ENCODE results near the gene CEP170.

CEP170 gene

DNA sequence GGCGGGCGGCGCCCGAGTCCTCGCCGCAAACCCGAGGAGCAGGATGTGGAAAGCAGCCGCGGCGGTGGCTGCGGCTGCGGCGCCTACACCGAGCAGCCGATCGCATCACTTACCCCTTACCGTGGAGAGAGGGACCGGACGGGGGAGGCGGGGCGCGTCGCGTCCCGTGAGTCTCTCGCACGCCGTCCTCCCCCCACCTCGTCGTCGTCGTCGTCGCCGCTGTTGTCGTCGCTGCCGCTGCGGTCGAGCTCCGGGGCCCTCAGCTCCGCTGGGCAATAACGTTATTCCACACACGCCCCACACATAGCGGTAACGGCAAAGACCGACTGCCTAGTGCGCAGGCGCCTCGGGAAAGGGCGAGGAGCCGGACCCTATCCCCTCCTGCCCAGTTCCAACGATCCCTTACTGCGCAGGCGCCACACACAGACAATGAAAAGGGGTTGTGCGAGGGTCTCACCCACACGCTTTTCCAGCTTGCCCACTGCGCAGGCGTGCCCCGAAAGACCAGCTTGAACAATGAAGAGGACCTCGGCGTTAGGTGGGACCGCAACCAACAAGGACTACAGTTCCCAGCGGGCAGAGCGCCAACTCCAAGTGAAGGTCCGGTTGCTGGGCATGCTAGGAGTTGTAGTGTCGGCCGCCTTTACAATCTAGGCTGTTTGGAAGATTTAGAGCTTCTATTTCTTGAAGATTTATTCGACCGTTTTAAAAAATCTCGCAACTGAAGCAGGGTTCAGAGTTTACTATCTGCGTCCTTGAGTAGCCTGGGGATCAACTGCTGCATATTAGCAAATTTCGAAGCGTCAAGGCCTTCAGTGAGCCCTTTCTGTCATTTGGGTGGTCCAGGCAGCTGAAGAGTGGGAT is at the start of gene CEP170:
Gene CEP170, minus strand, starts transcription at position 355 of the 864 bp plus-strand sequence. CDS start 30,001 bp downstream, outside the sequence.
- FAIRE-seq (no peak), DNase-seq (ENCODE audit: low spot score) (peak; percentile 94)

DNA sequence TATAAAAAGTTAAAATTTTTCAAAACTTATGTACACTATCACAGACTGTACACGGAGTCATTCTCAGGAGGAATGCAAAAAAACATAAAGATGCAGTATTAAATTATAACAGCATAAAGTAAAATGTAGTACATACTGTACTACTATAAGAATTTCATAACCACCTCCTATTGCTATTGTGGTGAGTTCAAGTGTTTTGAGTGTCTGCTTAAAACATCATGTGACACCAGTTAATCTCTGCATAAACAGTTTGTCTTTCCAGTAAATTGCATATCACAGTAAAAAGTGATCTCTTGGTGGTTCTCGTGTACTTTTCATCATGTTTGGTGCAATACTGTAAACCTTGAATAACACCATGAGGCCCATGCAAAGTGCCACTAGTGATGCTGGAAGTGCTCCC is 46.0 kb upstream of the CEP170 start:
- FAIRE-seq = no peak

DNA sequence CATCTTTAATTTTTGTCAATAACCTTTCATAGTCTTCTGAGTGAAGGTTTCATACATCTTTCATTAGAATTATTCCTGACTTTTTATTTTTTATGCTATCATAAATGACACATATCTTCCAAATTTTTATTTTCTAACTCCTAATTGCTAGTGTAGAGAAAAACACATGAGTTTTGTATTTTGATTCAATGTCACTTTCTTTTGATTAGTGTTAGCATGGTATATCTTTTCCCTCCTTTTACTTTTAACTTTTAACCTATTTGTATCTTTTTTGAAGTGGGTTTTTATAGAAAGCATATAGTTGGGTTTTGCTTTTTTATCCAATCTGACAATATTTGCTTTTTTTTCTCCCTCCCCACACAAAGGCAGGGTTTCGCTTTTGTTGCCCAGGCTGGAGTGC is 44.0 kb upstream of the CEP170 start:
- DNase-seq (ENCODE audit: low spot score) = no peak
- no peak for FAIRE-seq

More for the DNA sequence above, 46.0 kb upstream of the CEP170 start:
- no peak for DNase-seq (ENCODE audit: low spot score)

DNA sequence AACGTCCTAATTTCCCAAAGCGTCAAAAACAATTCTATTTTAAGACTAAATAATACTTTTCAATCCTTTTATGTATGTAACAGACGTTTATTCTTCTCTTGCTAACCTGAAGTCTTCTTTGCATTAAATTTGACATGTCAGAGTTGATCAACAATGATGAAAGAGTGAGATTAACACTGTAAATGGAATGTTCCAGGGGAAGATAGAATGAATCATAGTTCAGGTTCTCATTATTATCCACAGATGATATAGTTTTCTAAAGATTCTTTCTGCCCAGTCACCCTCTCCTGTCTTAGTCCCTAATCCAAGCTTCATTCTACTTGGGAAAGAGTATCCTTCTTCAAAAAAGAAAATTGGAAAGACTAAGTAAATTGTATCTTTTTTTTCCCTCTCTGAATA is 39.6 kb upstream of the CEP170 start:
- FAIRE-seq (no peak), DNase-seq (ENCODE audit: low spot score) (peak; percentile 17)

DNA sequence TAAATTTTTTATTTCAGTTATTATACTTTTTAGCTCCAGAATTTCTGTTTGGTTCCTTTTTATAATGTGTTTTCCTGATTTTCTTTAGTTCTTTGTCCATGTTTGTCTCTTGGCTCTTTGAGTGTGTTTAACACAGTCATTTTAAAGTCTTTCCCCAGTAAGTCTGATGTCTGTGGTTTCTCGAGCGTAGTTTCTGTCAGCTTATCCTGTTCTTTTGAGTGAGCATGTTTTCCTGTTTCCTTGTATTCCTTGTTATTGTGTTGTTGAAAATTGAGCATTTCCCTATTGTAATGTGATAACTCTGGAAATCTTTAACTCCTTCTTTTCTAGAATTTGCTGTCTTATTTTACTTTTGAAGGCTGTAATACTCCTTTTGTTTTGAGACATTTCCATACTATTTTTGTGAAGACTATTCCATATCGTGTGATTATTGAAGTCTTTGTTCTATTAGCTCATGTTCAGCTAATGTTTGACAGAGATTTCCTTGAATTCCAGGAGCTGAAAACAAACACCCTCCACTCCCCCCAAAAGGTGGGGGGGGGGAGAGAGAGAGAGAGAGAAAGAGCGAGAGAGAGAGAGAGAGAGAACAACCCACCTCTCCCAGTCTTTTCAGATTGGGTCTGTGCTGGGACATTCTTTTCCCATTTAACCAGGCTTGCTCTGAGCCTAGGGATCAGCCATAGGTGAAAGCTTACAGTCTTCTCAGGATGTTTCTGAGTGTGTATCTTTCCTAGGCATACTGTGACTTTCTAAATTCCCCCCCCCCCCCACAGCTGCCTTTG is 39.1 kb upstream of the CEP170 start:
- FAIRE-seq = no peak
- DNase-seq (ENCODE audit: low spot score) = no peak

DNA sequence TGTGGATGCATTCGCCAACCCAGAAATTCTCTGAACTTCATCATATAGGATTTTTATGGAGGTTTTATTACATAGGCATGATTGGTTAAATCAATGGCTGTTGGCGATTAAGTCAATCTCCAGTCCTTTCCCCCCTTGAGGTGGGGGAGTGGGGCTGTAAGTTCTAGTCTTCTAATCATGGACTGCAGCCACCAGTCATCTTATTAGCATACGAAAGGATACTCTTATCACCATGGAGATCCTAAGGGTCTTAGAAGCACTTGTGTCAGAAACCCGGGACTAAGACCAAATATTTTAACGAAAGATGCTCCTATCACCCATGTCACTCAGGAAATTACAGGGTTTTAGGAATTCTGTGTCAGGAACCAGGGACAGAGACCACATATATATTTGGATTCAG is 37.0 kb upstream of the CEP170 start:
- no peak for DNase-seq (ENCODE audit: low spot score)
- FAIRE-seq = no peak

DNA sequence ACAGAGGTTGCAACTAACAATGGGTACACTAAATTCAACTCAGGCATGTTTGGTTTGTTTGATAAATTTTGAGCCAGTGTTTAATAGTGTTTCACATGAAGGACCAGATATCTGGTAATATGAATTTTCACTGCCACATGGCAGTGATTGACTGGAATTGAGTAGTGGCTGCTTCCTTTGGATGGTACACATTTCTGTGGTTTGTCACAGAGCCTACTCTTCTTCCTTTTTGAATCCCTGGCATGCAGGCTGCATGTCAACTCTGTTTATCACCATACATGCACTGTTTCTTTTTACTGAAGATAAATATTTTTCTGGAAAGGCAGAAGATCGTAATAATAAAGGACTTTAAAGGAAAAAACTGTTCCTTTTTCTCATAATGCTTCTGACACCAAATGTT is 36.2 kb upstream of the CEP170 start:
- FAIRE-seq = no peak
- no peak for DNase-seq (ENCODE audit: low spot score)

DNA sequence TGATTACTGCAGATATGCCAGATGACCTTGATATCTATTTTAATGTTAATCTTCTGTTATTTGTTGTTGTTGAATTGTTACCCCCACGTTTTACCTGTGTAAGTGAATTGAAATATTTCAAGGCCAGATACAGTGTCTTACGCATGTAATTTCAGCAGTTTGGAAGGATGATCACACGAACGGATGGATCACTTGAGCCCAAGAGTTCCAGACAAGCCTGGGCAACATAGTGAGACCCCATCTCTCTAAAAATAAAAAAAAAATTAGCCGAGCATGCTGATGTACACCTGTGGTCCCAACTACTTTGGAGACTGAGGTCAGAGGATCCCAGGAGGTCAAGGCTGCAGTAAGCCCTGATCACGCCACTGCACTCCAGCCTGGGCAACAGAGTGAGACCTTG is 33.0 kb upstream of the CEP170 start:
- FAIRE-seq = no peak
- DNase-seq (ENCODE audit: low spot score) = no peak

DNA sequence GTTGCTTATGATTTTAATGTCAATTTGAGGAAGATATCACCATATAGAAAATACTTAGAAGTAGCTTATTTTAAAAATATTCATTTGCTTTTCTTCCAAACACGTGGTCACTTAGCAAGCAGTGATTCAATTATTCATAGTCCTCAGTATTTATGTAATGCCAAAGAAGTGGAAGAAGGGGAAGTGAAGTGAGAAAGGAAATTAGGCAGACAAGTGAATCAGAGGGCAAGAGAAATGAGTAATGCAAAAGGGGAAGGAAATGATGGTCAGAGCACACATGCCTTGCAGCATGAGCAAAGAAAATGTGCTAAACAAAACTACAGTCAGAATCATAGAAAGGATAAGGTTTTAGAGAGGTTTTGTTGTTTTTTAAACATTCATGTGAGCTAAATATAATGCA is 32.6 kb upstream of the CEP170 start:
- FAIRE-seq = peak; percentile 95
- DNase-seq (ENCODE audit: low spot score) = peak; percentile 88

DNA sequence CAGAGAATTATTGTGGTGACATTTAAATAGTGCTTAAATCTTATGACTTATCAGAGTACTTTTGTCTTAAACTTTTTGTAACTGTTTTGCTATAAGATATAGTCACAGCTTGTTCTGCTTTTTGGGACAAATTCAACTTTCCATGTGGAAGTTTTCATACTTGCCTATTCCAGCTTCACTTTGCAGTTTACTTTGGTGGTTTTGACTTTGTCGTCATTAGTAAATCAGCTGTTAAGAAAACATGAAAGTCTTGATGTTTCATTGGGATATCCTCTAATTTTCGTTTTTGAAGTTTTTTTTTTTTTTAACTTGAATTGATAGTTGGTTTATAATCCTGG is 32.0 kb upstream of the CEP170 start:
- no peak for FAIRE-seq

DNA sequence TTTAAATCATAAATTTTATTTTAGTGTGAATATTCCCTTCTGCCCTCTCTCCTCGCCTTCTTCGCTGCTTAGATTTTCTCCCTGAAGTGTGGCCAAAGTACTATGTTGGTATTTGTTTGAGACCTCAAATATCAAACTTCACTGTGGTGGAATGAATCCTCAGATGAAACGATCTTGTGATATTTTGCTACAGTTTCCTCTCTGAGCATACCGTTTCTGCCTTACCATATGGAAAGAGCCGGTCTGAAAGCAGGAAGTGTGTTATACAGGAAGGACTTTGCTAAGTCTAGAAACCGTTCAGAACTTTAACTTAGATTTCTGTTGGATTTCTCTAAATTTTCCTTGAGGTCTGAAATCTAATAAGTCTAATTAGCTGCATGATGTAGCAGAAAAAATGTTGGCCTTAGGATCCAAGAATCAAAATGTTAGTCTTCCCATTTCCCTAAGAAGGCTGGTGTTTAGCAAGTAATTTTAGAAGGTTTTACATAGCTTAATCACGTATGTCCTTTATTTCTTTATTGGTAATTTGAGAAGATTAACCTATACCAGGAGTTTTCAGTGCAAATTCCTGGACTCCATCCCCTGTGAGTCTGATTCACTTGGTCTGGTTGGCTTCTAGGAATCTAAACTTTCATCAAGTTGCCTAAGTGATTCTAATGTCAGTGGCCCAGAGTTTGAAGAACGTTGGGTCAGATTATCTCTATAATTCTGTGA is 31.5 kb upstream of the CEP170 start:
- FAIRE-seq (no peak), DNase-seq (ENCODE audit: low spot score) (no peak)

More for the DNA sequence above, 32.0 kb upstream of the CEP170 start:
- DNase-seq (ENCODE audit: low spot score) = no peak

DNA sequence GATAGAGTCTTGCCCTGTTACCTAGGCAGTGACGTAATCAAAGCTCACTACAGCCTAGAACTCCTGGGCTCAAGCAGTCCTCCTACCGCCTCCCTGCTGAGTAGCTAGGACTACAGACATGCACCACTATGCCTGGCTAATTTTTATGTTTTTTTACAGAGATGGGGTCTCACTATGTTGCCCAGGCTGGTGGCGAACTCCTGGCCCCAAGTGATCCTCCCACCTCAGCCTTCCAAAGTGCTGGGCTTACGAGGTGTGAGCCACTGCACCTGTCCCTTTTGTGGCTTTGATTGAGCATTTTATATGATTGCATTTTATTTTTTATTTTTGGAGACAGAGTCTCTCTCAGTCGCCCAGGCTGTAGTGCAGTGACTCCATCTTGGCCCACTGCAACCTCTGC is 26.6 kb upstream of the CEP170 start:
- DNase-seq (ENCODE audit: low spot score) (no peak), FAIRE-seq (no peak)

DNA sequence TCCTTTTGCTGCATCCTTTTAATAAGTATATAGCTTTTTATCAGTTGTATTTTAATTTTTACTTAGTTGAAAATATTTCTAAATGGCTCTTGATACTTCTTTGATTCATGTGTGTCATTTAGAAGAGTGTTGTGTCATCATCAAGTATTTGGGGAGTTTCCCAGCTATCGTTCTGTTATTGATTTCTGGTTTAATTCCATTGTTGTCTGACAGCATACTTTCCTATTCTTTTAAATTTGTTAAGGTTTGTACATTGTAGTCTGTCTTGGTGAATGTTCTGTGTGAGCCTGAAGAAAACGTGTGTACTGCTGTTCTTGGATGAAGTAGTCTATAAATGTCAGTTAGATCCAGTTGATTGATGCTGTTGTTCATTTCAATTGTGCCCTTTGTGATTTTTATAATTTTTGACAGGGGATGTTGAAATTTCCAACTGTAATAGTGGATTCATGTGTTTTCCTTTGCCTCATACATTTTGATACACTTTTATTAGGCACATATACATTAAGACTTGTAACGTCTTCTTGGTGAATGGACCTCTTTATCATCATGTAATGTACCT is 25.6 kb upstream of the CEP170 start:
- DNase-seq (ENCODE audit: low spot score) (no peak), FAIRE-seq (no peak)

DNA sequence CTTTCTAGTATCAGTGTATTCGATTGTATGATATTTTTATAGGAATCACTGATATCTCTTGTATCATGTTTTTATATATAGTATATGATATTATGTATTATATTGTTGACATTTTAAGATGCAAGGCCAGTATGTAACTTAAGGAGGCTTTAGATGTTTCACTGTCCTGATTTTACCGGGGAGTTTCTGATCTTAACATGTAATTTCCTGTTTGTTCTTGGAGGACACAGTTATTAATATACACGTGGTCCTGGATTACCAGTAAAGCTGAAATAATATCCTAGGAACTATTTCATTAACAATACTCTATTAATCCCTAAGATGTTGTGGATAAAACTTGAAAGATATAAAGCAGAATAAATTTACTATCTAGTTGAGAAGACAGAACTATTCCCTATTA is 20.2 kb upstream of the CEP170 start:
- FAIRE-seq = no peak
- DNase-seq (ENCODE audit: low spot score) = no peak

DNA sequence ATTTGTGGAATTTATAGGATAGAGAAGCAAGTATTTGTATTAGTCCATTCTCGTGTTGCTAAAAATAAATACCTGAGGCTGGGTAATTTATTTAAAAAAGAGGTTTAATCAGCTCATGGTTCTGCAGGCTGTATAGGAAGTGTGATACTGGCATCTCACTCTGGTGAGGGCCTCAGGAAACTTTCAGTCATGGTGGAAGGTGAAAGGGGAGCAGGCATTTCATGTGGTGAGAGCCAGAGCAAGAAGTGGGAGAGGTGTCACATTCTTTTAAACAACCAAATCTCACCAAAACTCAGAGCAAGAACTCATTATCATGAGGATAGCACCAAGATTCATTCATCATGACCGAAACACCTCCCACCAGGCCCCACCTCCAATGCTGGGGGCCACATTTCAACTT is 18.9 kb upstream of the CEP170 start:
- no peak for FAIRE-seq
- no peak for DNase-seq (ENCODE audit: low spot score)

DNA sequence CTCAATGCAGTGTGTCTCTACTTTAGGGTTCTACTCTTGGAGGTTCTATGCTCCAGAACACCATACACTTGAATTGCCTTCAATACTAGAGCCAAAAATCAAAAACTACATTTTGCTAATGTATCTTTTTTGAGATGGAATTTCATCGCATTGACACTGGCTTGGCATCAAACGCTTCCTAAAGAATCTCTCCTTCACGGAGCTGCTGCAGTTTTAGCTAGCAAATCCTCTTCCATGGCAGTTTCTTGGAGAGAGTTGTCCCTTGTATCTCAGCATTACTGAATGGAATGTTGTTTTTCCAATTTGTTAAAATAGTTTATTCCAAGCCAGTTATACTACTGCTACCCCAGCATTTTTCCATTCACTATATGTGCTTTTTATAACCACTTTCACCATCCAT is 18.4 kb upstream of the CEP170 start:
- no peak for DNase-seq (ENCODE audit: low spot score)
- no peak for FAIRE-seq

DNA sequence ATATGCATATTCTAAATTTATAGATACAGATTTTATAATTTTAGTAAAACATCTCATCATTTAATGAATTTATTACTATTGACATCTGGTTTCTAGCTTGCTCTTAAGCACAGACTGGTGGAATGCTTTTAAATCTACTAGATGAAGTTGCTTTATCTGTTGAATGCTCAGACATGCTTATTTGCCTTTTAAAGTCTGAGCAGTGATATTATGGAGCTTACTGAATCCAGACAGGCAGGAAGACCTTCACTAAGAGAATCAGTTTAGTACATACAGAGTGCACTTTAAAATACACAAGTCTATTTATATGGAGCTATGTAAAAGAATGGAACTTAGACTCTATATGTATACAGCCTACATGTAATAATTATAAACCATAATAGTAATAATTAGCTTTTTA is 17.3 kb upstream of the CEP170 start:
- FAIRE-seq = no peak
- no peak for DNase-seq (ENCODE audit: low spot score)

DNA sequence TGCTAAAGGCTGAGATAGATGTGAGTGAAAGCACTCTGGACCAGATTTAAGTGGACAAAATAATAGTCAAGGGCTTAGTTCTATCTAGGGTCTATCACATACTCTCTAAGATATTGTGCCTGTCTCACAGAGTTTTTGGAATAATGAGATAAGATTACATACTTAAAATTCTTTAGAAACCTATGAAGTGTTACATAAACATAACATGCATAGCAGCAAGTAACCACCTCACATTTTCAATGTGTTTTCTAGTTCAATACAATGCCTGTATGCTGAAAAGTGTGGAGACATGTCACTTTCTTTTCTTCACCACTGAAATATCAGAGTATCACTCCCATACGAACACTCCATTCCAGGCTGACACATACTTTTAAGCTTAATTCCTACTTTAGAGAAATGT is 16.9 kb upstream of the CEP170 start:
- DNase-seq (ENCODE audit: low spot score) (no peak), FAIRE-seq (no peak)

DNA sequence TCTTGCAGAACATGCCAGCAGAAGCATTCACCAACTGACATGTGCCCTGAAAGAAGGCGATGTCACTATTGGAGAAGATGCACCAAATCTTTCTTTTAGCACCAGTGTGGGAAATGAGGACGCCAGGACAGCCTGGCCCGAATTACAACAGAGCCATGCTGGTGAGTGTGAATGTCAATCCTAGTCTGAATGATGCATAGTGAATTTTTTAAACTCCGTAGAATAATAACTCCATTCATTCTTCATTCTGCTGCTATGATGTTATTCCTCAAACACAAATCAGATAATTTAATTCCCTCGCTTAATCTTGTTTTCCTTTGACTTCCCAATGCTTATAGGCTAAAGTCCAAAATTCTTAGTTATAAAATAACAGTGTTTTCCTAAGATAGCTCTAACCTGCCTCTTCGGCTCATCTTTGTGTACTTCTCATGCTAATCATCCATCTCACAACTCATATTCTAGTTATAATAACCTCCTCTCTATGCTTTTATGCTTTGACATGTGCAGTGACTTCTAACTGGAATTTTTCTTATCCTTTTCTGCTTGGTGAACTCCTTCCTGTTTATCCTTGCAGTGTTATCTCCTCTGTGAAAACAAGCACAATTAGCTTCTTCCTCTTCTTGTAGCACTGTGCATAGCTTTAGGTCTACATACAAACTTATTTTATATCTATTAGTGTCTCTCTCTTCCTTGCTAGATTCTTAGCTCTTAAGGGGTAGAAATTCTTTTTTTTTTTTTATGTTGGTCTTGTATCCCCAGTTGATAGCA is 15.2 kb upstream of the CEP170 start:
- FAIRE-seq (no peak), DNase-seq (ENCODE audit: low spot score) (no peak)

DNA sequence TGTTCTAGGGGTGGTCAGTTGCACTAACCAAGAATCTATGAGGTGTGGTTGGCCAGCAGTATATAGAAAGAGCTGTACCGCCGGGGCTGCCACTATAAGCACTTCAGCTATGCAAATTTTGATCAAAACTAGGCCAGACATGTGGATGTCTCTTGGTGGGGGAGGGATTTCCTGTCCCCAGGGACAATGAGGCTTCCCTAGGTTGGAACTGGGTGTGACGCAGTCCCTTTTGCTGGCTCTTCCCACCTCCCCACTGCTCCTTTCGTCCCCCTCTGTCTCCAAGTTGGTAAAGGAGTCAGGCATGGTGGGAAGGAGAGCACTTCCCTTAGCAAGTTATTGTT is 14.3 kb upstream of the CEP170 start:
- FAIRE-seq (no peak), DNase-seq (ENCODE audit: low spot score) (no peak)

DNA sequence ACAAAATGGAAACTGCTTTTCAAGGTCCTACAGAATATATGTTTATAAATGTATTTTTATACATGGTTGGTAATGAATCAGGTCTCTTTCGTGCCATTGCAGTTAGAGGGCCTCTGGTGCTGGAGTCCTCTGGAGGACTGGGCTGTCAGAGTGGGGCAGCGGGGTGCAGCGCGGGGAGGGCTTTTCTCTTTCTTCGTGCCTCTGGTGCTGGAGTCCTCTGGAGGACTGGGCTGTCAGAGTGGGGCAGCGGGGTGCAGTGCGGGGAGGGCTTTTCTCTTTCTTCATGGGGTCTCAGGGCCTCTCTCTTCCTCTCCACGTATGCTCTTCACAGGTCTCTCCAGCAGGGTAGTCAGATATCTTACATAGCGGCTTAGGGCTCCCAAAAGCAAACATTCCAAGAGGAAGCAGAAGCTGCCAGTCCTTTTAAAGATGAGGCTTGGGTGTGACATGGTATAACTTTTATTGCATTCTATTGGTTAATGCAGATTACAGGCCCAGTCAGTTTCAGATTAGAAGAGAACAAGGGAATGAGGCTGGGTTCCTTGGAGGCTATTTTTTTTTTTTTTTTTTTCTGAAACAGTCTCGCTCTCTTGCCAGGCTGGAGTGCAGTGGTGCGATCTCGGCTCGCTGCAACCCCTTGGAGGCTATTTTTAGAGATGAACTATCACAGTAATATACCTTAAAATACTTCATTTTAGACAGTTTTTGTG is 13.8 kb upstream of the CEP170 start:
- FAIRE-seq (no peak), DNase-seq (ENCODE audit: low spot score) (no peak)

Data from RCC 7860 (cell line).